ENCODE results near the gene STUB1. TPM values are rescaled to one million over a fixed set of nuclear protein-coding genes. Genes with fewer than 3 reads are reported as not detected.

STUB1 gene
- total RNA-seq, 1 experiment from 2014 or later, result 102 TPM

- H3K36me3 Mint-ChIP-seq (ENCODE audit: insufficient read depth in 1 of 3, low read depth in 3 of 3), result peaks cover 2 to 13% (median 8%) of the 10 kb centered on the region in 3 experiments; a peak in 5 of 7 replicates
- Histone ChIP-seq H2AK5ac (ENCODE audit: insufficient read length, low read length) (no peak overlapping the region), H3K9me3 (ENCODE audit: control insufficient read depth, low read depth, low read length) (no peaks in the 10 kb centered on the region), H3K9ac (ENCODE audit: extremely low read depth, insufficient read length, low read length) (no peak overlapping the region), H3K14ac (ENCODE audit: insufficient read depth, low read length) (no peak overlapping the region), H3K79me1 (ENCODE audit: insufficient read depth, low read depth, low read length, poor library complexity, severe bottlenecking) (no peaks in the 10 kb centered on the region), H2BK15ac (ENCODE audit: low read depth, low read length) (no peak overlapping the region), H3K79me2 (ENCODE audit: insufficient read depth, low read length) (no peaks in the 10 kb centered on the region), H2AFZ (ENCODE audit: low read length) (no peak overlapping the region), H3K4me1 (ENCODE audit: insufficient read depth, low read length) (no peaks in the 10 kb centered on the region; the same call in 1 of the 2 replicates), H3K23me2 (ENCODE audit: insufficient read length, low read depth, low read length, poor library complexity, severe bottlenecking) (no peaks in the 10 kb centered on the region), H3K4me2 (ENCODE audit: insufficient read depth, insufficient read length, low read length) (no peak overlapping the region), H2BK5ac (ENCODE audit: insufficient read length, low read length) (no peak overlapping the region), H3K4ac (ENCODE audit: low read depth, low read length) (no peak overlapping the region), H4K20me1 (ENCODE audit: control insufficient read depth, insufficient read depth, insufficient read length) (no peaks in the 10 kb centered on the region), H3K18ac (ENCODE audit: insufficient read length, low read depth, low read length) (no peak overlapping the region), H2BK120ac (ENCODE audit: low read depth, low read length, poor library complexity, severe bottlenecking) (no peak overlapping the region), H4K91ac (ENCODE audit: insufficient read length, low read depth, low read length) (no peak overlapping the region), H3T11ph (ENCODE audit: low read length) (no peak overlapping the region), H3K56ac (ENCODE audit: insufficient read length, low read depth, low read length) (no peak overlapping the region), H4K8ac (replicated peaks; ENCODE audit: insufficient read length, low read depth, low read length) (no peak overlapping the region), H2BK20ac (ENCODE audit: low read depth, low read length, poor library complexity, severe bottlenecking) (no peak overlapping the region), H3K23ac (ENCODE audit: insufficient read length, low read depth, low read length) (no peak overlapping the region), H2BK12ac (ENCODE audit: insufficient read length, low read depth, low read length) (no peak overlapping the region), H4K5ac (ENCODE audit: insufficient read length, low read depth, low read length) (no peak overlapping the region), H3K27me3 (ENCODE audit: insufficient read depth, low read length) (no peaks in the 10 kb centered on the region), H3K27ac (ENCODE audit: insufficient read length, low read depth, low read length) (no peak overlapping the region)
- H3K4me1 Mint-ChIP-seq, result peaks cover 0 to 5% of the 10 kb centered on the region in 2 experiments; a peak in 2 of 4 replicates
- no peaks in the 10 kb centered on the region for H3K9me3 Mint-ChIP-seq
- TF ChIP-seq CTCF (conservative IDR thresholded peaks at IDR 0.05), result no peak
- H3K27ac Mint-ChIP-seq, result no peak overlapping the region
- H3K27me3 Mint-ChIP-seq (ENCODE audit: low read depth), result no peaks in the 10 kb centered on the region
- DNase-seq, result no peak
- WGBS (ENCODE audit: extremely low coverage, insufficient read length, low lambda C conversion rate), result no CpG with 5 or more reads among the region's 6 CpGs
- no peak overlapping the region for H3K4me3 Mint-ChIP-seq
These were observed 20.1 kb upstream of the STUB1 start for GRCh38 chr16:660132-660458.

Data from H9 (cell line).